AG08396 (cell line): ENCODE data around the gene SUSD6.
A peak's percentile ranks its signal among the peaks of the same experiment; 100 is the strongest.
"Not testable (repeated sequence)": the region's sequence is repeated elsewhere in the genome, so short reads cannot be mapped to it uniquely, and the experiment has no call there.

Experiments used
- DNase-seq: peaks from one replicate; pipeline ENCODE4 v3.0.0; 2012; ENCODE audit warnings: low spot score, mixed read lengths

Gene SUSD6

GRCh38 chr14:69713209-69713781, 101.9 kb downstream of the SUSD6 start:
- no peak for DNase-seq

- DNase-seq = no peak
These were observed 102.7 kb downstream of the SUSD6 start for GRCh38 chr14:69713993-69714679.

GRCh38 chr14:69715725-69716477, 104.5 kb downstream of the SUSD6 start:
- peak; percentile 67 for DNase-seq

- peak; percentile 69 for DNase-seq
These were observed 105.2 kb downstream of the SUSD6 start for GRCh38 chr14:69716478-69717187.

- not testable (repeated sequence) for DNase-seq
These were observed 107.2 kb downstream of the SUSD6 start for GRCh38 chr14:69718614-69719013.

- peak; percentile 67 for DNase-seq
These were observed 108.1 kb downstream of the SUSD6 start for GRCh38 chr14:69719501-69719951.

GRCh38 chr14:69720912-69721311, 109.5 kb downstream of the SUSD6 start:
- no peak for DNase-seq

GRCh38 chr14:69726761-69727511, 115.5 kb downstream of the SUSD6 start:
- DNase-seq = peak; percentile 92

GRCh38 chr14:69727860-69728259, 116.5 kb downstream of the SUSD6 start:
- no peak for DNase-seq

GRCh38 chr14:69731919-69732598, 120.7 kb downstream of the SUSD6 start:
- DNase-seq = not testable (repeated sequence)

- not testable (repeated sequence) for DNase-seq
These were observed 125.0 kb downstream of the SUSD6 start for GRCh38 chr14:69736405-69736804.

GRCh38 chr14:69741055-69741454, 129.7 kb downstream of the SUSD6 start:
- DNase-seq = no peak

GRCh38 chr14:69749956-69750355, 138.6 kb downstream of the SUSD6 start:
- DNase-seq = no peak

- DNase-seq = no peak
These were observed 139.1 kb downstream of the SUSD6 start for GRCh38 chr14:69750495-69750894.

- no peak for DNase-seq
These were observed 141.4 kb downstream of the SUSD6 start for GRCh38 chr14:69752773-69753172.

- no peak for DNase-seq
These were observed 142.5 kb downstream of the SUSD6 start for GRCh38 chr14:69753860-69754259.

GRCh38 chr14:69754487-69754886, 143.1 kb downstream of the SUSD6 start:
- DNase-seq = no peak

GRCh38 chr14:69755296-69755695, 143.9 kb downstream of the SUSD6 start:
- DNase-seq = no peak

GRCh38 chr14:69755784-69756183, 144.4 kb downstream of the SUSD6 start:
- DNase-seq = no peak

- no peak for DNase-seq
These were observed 144.9 kb downstream of the SUSD6 start for GRCh38 chr14:69756298-69756697.

- no peak for DNase-seq
These were observed 149.4 kb downstream of the SUSD6 start for GRCh38 chr14:69760810-69761209.
